NOMO-1 treated with dmso at 0.1 percent for 144 hours (cell line): Measurements from ENCODE around the gene RTP2.
A peak's percentile ranks its signal among the peaks of the same experiment; 100 is the strongest.
"Not testable (repeated sequence)": the region's sequence is repeated elsewhere in the genome, so short reads cannot be mapped to it uniquely, and the experiment has no call there.

Experiments
- DNase-seq: peaks from one replicate; lab custom pipeline; 2025; ENCODE audit not compliant: unreplicated experiment; lab: John Stamatoyannopoulos, UW

The RTP2 gene

DNA sequence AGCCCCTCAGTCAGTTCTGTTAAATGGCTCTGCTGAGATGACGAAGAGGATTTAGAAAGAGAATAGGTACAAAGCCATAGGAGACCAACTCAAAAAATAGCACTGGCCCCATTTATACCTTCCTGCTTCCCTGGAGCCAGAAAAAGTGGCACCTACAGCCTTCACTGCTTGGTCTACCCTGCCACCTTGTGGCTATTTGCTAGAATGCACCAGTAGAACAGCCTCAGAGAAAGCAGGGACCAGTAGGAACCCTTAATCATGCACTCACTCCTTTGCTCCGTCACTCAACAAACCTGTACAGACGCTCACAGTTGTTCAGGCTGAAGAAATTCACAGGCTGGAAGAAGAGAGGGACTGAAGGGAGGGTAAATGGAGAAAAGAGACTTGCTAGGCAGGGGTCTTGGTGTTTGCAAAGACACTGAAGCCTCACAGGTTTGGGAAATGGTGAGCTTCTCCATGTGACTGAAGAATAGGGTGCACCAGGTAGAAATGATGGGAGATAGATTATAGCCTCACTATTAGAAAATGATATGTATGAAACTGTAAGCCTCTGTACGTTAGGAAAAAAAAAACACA is 12.1 kb upstream of the RTP2 start:
- DNase-seq, result peak; percentile 58

DNA sequence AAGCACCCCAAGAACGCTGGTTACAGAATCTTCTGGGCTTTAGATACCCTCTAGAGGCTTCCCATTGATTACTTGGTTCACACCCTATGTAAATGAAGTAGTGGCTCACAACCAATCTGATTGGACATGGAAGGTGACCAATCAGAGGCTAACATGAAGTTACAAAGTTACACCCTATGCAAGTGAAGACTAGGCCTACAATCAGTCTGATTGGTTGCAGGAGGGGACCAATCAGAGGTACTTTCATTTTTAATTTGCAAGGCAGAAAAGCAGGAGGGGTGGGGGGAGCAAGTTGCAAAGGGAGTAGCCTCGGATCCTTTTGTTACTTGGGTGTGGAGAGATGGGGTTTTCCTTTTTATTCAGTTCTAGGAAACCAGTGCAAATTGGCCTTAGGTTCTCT is 11.1 kb upstream of the RTP2 start:
- DNase-seq, result no peak

DNA sequence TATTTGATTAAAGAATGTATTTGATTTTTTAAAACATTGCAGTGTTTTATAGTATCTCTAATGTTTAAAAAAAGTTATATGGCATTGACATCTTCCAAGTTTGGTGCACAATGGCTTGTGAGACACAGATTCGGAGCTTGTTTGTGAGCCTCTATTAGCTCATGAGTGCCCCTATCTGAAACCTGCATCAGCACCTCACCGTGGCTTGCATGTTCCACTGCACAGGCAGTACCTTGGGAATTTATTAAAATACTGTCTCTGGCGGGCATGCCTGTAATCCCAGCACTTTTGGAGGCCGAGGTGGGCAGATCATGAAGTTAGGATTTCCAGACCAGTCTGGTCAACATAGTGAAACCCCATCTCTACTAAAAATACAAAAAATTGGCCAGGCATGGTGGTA is 6.8 kb upstream of the RTP2 start:
- DNase-seq, result no peak

DNA sequence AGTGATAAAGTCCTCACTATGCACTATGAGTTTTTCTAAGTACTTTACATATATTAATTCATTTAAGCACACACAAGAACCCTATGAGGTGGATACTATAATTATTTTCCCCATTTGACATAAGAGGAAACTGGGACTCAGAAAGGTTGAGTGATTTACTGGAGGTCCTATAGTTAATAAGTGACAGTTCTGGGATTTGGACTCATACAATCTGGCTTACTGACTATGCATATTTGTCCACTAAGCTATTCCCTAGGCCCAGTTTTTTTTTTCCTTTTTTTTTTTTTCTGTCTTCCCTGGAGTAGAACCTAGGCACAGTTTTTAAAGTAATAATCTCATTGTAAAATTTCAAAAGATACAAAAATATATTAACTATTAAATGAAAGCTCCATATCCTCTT is 6.3 kb upstream of the RTP2 start:
- no peak for DNase-seq

DNA sequence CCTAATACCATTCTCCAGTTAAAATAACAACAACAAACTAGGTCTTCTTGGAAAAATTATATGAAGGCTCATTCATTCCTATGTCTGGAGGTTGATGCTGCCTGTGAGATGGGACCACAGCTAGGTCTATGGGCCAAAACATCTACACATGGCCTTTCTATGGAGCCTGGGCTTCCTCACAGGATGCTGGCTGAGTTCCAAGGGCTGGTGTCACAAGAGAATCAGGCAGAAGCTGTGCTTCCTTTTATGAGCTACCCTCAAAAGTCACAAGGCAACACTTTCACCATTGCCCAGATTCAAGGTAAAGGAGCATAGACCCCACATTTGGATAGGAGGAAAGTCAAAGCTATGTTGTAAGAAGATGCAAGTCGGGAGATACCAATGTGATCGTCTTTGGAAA is 4.6 kb upstream of the RTP2 start:
- no peak for DNase-seq

DNA sequence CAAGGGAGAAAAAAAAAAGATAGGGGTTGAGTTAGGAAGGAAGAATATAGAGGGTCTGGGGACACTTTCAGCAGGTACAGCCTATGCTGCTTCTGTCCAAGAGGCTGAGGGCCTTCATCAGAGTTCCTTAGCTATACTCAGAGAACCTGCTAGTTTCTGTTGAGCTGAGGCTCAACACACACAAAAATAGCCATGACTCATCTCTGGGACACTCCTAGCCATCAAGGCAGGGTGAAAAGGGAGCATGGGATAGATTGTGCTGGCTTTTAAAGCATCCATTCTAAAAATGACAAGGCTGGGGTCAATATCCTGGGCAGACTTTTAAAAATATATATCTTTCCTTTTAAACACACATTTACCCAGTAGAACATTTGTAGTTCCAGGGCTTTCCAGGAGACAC is 2.8 kb upstream of the RTP2 start:
- no peak for DNase-seq

DNA sequence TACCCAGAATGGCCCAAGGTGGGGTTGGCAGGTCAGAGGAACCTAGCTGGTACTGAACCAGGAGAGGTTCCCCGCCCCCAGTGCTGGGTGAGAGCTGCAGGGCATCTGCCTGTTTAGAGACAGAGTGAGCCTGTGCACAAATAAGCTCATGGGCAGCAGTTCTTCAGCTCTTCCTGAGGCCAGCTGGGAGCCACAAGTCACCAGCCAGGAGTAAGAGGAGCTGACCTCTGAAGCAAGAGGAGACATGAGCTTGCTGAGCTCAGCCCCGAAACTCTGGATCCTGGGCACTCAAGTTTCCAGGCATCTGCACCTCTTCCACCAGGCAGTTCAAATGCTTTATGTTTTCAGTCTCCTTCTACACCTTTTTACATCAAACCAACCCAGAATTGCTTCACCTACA is 2.1 kb downstream of the RTP2 start:
- no peak for DNase-seq

DNA sequence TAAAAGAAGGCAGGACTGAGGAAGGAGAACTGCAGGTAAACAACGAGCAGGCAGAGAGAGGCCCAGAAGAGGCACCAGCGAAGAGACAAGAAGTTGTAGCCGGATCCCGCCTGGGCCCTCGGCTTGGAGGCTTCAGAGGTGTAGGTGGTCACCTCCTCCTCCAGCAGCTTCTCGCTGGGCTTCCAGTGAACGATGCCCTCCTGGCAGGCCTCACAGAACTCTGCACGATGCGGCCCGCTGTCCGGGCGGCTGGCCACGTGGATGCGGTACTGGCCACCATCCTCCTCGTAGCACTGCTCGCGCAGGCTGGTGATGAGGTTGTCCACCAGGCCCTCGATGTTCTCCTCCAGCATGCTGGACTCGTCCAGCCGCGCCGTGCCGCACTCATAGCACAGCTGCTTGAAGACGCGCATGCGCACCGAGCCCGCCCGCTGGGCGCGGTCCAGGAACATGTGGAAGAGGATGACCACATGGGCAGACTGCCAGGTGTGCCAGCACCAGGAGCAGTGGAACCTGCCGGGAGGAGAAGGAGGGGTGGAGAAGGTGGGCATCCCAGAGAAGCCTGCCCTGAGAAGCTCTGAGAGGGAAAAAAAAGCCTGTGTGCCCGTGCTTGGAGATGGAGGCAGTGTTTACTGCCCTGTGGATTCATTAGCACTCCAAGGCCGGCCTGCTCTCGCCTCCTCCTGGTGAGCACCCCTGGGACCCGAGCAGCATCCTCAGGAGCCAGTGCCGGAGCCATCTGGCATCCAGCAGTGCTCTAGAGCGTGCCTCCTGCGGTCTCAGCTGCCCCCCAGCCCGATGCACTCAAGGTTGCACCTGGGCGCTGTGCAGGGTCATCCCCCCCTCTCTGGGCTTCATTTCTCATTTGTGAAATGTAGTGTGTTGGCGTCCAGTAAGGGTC is 3.6 kb downstream of the RTP2 start:
- DNase-seq, result no peak

DNA sequence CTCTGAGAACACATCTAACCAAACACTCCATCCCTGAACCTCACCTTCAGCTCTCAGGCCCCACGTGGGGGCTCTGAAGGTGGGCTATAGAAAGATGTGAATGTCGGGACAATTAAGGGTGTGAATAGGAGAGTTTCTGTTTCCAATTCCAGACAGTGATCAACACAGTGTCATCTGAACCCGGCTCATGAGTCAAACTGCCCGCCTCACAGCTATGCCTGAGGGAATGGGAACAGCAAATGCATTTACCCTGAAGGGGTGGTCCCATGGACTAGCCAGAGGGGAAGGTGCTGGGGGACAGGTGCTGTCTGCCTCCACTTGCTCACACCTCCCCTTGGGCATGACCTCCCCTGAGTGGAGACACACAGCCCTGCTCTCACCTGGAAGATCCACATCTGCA is 6.3 kb downstream of the RTP2 start:
- DNase-seq, result no peak

DNA sequence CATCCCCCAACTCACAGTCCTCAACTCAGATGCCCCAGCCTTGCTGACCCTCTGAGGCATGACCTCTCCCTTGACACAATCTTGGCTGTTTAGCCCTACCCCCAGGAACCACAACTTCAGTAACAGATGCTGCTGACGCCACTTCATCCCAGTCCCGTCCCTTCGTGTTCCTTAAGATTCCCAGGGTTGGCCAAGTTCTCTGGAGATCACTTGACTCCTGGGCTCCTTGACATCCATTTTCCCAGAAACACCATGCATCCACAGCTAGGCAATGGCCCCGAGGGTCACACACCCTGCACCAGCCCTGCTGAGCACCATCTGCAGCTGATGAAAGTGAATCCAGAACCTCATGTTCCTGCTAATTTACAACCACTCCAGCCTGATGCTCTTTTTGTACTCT is 6.9 kb downstream of the RTP2 start:
- no peak for DNase-seq

DNA sequence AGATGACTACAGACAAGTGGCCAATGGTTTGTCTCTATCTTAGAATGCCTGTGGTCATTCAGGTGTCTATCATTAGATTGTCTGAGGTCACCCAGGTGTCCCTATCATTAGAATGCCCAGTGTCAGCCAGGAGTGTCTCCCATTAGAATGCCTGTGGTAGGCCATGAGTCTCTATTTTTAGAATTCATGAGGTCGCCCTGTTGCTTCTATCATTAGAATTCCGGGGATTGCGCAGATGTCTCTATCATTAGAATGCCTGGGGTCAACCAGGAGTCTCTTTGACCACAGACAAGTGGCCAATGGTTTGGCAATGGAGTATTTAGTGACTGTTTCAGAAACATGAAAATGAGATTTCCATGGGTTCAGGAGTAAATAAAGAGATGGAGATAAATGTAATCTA is 7.6 kb downstream of the RTP2 start:
- no peak for DNase-seq

DNA sequence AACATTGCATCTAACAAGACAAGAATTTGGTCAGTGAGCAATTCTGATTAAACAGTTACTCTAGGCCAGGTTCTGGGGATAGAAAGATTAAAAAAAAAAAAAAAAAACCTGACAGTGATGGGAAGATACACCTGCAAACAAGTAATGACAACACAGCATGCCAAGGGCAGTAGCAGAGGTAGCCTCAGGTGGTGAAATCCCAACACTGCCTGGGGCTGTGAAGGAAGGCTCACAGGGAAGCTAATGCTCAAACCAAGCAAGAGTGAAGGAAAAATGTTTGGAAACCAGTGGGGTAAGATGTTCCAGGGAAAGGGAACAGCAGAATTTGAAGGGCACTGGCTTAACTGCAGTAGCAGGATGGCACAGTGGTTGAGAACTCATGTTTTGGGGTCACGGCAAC is 8.9 kb downstream of the RTP2 start:
- DNase-seq, result no peak

DNA sequence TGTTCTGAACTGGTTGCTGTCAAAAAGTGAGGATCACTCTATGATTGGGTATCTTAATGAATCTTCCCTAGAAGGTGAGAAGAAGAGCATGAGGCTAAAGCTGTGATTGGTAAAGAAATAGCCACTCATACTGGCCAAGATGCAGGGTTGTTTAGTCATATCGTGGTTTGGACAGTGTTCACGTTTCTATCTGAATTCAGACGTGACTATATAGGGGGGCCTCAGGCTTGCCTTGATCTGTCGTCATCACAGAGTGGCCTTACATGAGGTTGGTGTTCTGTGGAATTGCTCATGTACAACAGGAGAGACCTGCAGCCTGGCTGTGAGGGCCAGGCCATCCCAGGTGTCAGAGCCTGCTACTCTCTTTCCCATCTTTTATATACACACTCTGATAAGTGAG is 12.4 kb downstream of the RTP2 start:
- DNase-seq, result no peak

DNA sequence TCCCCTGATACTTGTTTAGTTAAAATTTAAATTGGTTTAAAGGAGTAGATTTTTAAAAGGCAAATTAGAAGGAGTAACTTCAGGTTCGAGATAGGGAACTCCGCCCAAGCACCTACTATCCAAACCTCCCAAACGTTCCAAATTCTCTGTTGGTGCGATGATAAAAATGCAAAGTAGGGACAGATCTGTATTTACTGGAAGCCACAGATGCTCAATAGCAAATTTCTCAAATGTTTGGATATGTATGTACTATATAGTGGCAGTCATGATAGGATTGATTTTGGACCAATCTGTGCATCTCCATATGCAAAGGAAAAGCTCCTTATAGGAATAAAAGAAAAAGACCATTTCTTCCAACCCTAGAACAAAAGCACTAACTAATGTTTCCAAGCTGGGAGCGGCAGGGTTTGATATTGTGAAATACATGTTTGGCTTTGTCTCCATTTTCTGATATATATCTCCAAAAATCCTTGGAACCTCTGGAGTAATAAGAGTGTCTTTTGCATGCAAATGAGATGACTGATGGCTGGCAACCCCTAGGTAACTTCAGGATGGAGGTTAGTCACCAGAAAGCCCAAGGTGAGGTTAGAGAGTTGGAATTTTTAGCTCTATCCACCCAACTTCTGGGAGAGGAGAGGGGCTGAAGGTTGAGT is 15.6 kb downstream of the RTP2 start:
- DNase-seq, result no peak

DNA sequence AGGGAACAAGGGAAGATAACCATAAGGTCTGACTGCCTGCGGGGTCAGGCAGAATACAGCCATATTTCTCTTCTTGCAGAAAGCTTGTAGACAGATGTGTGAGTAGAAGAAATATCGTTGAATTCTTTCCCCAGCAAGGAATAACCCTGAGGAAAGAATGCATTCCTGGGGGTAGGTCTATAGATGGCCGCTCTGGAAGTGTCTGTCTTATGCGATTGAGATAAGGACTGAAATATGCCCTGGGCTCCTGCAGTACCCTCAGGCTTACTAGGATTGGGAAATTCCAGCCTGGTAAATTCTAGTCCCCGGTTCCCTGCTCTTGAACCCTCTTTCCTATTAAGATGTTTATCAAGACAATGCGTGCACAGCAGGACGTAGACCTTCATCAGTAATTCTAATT is 16.4 kb downstream of the RTP2 start:
- no peak for DNase-seq

DNA sequence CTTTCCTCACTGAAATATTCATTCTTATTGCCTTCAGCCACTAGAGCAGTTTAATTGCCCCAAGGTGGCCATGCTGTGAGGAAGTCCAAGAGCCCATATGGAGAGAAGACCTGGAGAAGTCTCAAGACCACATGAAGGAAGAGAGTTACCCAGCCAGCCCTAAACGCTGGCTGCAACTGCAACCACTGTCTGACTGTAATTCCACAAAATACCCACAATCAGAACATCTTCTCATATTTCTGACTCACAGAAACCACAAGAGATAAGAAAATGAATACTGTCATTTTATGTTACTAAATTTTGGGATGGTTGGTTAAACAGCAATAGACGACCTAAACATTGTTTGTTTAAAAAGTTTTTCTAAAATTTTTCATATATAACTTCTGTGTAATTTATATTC is 17.5 kb downstream of the RTP2 start:
- peak; percentile 16 for DNase-seq

DNA sequence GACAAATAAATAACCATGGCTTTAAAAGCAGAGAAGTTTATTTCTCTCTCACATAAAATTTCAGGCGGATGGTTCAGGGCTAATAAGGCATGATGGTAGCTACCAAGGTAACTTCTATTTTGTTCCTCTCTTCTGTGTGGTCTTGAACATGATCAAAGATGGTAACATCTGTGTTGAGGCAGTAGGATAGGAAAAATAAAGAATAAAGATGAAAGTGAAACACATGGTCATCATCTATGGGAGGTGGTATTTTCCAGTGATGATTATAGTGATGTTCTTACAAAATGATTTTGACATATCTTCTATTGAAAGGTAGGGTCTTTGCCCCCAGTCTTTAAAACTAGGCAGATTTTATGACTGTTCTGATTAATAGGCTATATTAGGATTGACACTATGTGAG is 17.9 kb downstream of the RTP2 start:
- no peak for DNase-seq

DNA sequence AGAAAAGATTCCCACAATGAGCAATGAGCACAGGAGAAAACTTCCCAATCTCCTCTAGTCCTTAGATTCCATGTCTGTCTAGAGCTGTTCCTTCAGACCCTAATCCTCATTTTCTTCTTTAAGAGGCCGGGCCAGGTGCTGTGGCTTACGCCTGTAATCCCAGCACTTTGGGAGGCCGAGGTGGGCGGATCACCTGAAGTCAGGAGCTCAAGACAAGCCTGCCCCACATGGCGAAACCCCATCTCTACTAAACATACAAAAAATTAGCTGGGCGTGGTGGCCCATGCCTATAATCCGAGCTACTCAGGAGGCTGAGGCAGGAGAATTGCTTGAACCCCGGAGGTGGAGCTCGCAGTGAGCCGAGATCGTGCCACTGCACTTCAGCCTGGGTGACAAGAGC is 20.6 kb downstream of the RTP2 start:
- DNase-seq, result not testable (repeated sequence)

DNA sequence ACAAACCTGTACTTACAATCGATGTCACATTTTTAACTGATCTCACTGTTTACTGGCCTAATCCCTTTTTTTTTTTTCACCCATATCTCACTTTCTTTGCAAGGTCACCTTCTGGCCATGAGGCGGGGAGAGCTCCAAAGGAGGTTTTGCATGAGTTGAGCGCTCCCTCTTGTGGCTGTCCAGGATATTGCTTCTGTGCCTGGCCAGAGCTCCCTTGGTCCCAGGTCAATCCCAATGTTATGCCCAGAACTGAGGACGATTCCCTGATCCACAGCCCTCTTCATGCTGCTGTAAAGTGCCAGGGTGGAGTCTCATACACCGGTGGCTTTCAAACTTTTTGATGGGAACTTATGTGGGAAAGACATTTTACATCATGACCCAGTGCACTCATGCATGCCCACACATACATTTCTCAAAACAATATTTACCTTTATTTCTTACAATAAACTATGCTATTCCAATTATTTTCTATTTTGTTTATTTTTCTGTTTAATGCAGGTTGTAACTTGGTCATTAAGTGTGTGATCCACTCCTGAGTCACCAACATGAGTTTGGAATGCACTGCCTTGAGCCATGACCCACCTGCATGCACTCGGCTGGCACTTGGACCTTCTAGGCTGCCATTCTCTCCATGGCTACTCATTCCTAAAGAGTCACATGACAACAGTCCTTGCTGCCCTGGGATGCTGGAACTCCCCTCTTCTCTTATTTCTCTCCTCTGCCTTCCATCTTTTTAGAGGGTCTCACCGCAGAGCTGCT is 22.5 kb downstream of the RTP2 start:
- peak; percentile 63 for DNase-seq

DNA sequence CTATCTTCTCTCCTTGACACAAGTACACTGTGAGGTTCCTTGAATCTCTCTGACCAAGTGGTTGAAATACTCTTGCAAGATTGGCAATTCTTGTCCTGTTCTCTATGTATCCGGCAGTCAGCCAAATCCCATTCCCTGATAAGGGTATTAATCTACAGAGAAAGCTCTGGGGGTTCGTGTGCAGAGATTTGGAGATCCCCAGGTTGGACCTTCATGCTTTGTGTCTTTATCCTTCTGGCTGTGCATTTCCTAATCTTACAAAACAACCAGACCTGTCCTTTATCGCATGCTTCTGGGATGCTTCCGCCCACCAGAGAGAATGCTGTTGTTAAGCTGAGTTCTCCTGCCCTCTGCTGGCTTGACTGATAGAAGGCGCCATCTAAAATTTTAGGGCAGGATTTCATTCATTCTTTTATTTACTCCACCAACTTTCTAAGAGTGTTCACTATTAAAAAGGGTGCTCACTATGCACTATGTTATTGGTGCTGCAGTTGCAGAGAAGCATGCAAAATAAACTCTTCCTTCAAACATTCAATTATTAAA is 23.6 kb downstream of the RTP2 start:
- DNase-seq, result peak; percentile 41

DNA sequence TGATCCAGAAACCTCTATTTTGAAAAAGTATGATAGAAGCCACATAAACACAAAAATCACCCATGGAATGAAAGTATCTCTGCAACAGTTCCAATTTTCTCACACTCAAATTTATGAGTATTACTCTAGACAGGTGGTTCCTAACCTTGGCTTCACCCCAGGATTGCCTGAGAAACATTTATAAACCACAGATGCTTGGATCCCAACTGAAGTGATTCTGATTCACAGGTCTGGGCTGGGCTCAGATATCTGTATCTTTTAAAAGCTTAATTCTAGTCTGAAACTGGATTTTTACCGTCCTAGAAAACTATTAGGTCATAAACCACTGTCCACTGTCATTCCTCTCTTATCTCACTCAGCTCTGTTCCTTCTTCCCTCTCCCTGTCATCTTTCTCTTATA is 24.8 kb downstream of the RTP2 start:
- no peak for DNase-seq
